HG03457 (cell line): ENCODE data around the gene AKIRIN2.

Experiments used
- ATAC-seq: cut with Tn5 transposase; IDR thresholded peaks from one replicate; pipeline ENCODE4 v1.9.1; 2021; ENCODE audit warnings: moderate number of reproducible peaks; ENCODE audit not compliant: unreplicated experiment

Gene AKIRIN2

DNA sequence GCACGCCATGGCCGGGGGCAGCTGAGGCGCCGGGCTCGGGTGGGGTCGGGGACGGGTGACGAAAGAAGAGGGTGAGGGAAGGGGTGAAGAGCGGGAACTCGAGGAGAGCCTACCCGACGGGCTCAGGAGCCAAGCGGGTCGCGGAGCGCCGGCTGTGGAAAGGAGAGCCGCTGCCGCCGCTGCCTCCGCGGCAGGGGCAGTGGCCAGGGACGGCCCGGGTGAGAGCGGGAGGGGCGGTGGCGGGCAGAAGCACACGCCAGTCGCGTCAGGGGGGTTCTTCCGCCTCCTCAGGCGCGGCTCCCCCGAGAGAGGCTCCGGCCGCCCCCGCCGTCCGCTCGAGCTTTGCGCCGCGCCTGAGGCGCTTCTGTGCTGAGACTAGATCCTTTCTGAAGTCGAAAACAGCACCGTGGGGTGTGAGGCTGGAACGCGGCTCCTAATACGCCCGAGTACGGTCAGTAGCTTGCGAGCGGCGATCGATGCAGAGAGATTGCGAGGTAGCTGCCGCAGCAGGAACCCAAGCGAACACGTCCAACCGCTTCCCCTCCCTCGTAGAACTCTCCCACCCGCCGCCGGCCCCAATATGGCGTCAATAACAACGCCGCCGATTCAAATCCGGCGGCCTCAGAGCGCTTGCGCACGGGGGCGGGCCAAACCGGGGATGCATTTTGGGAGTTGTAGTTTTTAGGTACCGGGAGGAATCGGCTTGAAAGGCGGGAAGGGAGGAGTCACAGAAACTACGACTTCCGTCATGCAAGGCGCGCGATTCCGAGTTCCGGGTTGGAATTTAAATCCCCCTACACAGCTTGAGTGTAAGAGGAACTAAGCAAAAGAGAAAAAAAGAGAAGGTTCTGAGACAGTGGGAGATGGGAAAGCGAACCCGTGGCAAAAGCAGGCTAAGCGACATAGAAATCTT is at the start of gene AKIRIN2:
TSS of gene AKIRIN2 (minus strand) at position 558 of the 913 bp plus-strand sequence. CDS start at position 9, 549 bp downstream.
- ATAC-seq: peak; percentile 54

DNA sequence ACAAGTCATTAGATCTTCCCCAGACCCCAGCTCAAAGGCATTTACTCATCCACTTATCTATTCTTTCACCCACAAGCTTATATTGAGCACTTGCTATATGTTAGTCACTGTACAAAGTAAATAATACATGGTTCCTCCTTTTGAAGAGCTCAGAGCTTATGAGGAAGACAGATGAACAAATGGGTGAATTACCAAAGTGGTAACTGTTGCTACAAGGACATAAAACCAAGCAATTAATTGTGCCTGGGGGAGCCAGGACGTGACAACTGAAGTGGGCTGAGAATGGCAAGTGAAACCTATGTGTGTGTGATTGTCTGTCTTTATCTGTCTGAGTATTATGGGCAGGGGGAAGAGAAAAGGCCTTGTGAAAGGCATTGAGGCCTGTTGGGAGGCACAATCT is 45.6 kb upstream of the AKIRIN2 start:
- ATAC-seq: no peak

DNA sequence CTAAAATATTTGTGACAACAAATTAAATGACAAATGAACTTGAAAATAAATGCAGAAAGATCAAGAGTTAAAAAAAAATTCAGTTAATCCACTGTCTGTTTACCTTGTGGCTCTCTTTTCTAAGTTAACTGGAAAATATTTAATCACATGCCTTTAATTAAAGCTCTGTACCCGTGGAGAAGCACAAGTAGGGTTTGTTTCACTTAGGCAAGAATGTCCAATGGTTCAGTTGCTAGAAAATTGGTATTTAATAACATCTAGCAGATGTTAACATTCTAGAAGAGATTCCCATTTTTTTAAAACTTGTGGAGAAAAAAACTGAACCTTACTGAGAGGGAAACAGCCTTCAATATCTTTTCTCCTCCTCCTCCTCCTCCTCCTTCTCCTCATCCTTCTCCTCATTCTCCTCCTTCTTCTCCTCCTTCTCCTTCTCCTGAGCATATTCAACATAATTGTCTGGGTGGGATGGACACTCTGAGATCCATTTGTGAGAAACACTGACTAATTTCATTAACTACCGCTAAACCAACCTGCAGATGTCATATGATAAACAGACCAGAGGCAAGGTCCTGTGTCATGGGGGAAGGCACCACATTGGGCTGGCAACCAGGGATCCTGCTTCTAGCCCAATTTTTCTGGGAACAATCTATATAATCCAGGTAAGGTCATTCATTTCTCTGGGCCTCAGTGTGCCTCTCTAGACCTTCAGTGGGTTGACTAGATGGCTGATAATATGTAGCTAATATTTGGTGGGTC is 44.1 kb upstream of the AKIRIN2 start:
- no peak for ATAC-seq

DNA sequence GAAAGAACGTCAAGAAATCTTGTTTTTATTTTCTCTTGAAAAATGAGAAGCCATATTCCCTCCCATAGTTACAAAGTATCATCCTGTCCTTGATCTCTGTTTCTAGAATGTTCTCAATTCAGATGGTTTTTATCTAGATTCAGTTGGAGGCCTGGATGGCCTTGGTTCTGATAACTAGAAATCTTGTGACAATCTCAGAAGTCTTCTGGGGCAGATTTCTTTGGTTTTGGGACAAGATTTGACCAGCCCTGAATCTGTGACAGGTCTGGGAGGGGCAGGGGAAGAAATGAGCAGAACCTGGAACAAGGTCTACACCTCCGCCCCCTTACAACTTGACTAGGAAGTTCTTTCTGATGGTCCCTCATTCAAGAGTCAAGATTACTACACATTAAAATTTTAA is 41.4 kb upstream of the AKIRIN2 start:
- ATAC-seq: no peak

DNA sequence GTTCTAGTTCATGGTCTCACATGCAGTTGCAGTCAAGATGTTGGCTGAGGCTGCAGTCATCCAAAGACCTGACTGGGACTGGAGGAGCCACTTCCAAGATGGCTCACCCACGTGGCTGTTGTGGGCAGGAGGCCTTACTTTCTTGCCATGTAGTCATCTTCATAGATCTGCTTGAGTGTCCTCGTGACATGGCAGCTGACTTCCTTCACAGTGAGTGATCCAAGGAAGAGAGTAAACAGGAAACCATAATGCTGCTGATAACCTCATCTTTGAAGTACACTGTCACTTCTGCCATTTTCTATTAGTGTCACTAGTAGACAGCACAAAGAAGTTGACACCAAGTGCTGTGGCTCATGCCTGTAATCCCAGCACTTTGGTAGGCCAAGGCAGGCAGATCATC is 40.1 kb upstream of the AKIRIN2 start:
- peak; percentile 68 for ATAC-seq

DNA sequence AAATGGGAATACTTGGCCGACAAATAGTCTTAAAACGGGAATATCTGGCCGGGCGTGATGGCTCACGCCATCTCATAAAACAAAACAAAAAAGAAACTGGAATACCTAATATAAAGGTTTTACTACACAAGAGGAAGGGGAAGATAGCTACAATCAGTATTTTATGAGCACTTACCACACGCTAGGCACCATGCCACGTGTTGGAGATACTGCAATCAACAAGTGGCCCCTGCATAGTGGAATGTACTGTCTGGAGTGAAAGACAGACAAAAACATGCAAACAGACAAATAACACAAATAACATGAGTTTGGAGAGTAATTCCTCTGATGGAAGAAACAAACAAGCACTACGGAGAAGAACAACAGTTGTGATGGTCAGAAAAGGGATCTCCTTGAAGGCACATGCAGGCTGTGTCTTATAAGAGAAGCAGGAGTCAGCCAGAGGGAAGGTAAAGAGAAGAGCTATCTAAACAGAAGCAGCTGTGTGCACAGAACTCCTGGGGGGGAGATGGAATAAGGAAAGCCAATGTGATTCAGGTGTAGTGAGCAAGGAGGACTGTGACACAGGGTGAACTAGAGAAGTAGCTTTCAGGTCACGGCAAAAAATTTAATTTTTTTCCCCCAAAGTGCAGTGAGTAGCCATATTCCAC is 39.1 kb upstream of the AKIRIN2 start:
- no peak for ATAC-seq

DNA sequence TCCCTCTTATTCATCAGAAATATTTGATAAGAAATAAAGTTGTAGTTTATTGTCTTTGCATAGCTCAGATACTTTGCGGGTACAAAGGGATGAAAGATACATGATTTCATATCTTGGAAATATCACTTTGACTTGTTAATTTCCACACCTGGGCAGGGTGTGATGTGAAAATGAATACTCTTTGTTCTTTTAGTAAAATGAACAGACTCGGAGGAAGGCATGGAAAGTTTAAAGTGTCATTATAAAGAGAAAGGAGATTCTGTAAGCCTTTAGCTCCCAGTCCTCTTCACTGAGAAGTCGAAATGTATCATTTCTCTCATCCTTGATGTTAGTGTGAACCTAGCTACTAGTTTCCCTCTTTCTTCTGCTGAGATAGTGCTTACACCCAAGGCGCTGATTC is 36.7 kb upstream of the AKIRIN2 start:
- ATAC-seq: no peak

DNA sequence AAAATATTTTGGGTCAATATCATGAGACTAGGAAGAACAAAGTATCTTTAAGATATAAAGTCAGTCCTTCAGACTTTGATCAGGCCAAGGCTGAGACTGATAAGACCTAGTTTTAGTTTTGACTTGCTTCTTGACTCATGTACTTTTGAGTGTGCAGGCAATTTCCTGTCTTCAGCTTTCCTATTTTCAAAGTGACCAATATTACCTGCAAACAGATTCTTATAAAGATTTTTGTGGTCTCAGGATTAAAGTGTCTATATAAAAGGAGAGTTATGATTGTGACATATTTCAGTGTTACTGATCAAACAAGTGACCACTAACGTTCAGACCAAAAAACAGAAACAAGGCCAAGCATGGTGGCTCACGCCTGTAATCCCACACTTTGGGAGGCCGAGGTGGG is 36.0 kb upstream of the AKIRIN2 start:
- no peak for ATAC-seq

DNA sequence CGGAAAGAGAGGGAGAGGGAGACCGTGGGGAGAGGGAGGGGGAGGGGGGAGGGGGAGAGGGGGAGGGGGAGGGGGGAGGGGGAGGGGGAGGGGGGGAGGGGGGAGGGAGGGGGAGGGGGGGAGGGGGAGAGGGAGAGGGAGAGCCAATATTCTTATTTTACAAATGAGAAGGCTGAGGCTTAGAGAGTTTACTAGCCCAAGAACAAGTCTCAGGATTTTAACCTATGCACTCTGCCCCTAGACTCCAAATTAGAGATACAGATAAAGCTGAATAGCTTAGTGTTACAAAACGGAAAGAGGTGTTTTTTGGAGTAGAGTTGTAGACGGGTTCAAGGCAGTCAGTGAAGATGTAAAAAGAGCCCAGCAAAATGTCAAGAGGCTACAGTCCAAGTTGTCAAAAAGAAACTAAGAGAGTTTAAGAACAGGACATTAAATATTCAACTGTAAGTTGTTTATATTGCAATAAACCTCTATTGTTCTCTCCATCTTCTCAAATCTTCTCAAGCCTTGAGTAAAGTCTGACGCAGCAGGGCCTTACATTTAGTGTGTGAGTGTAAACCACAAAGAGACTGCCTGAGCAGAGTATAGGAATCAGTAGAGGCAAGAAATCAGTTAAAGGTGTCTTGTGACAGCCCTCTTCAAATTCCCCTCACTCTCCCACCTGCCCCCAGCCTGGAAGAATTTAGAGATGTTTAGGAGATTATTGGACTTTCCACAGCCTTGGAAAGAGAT is 34.9 kb upstream of the AKIRIN2 start:
- no peak for ATAC-seq

DNA sequence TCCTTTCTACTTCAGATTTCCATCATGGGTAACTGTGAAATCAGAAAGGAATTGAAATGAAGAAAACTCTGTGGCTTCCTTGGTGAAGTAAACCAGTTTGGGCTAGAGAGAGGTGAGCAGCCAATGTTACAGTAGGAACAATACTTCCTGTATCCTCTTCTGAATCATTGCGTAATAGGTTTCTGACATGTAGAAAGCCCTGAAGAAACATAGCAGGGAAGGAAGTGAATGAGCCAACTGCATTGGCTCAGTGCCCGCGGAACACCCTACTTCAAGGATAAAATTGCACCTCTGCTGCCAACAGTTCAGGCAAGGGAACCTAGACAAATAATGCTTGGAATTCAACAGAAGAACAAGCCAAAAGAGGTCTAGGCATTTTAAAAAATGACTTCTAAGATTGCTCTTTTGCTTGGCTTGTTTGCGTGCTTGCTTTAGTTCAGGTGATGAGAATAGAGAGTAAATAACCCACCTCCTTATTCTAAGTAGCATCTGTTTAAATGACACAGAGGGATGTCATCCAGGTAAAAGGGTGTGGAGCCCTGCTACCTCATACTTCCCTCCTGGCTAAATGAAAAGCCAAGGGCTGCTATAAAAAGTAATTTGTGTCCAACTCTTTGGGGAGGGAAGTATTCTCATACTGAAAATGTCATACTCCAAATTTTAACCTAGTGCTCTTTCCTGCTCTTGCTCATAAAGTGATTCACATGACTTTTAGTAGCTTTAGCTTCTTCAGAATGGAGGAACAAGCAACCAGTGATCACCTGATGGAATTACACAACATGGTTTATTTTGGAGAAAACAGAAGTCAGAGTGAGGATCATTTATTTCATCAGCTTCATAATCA is 30.0 kb upstream of the AKIRIN2 start:
- peak; percentile 80 for ATAC-seq

DNA sequence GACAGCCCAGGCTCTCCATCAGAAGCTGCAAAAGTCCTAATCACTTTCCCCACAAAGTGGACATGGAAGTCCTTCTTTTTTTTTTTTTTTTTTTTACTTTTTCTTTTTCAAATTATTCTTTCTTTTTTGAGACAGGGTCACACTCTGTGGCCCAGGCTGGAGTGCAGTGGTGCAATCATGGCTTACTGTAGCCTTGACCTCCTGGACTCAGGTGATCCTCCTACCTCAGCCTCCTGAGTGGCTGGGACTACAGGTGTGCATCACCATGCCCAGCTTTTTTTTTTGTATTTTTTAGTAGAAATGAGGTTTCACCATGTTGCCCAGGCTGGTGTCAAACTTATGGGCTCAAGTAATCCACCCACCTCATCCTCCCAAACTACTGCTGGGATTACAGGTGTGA is 29.0 kb upstream of the AKIRIN2 start:
- ATAC-seq: no peak

DNA sequence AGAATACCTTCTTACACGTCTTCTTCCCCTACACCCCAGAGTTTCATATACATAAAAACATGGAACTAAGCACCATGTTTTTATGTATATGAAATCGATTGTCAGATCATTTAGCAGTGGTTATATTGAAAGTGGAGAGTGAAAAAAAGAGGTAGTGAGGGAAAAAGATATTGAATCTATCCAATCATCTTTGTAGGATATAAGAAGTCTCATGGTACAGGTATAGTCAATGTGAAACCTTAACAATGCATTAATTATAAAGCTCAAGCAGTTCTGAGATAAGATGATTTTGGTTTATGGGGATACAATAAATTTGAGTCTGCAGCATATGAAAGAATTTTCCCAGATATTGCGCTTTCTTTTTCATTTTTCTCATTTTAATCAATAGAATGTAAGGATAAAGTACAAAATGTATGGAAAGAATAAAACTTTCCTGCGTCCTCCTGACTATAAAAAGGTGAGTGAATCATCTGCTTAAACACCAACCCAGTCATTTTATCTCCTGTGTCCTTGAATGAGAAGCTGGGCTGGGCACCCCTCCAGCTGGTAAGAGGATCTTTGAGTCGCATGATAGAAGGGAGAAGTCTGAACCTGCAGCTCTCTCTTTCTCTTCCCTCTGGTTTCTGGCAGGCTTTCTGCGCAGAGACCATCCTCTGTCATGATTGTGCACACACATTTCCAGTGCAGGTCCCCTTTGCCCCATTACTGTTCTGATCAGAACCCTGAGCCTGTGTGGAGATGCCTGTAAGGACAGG is 28.1 kb upstream of the AKIRIN2 start:
- no peak for ATAC-seq

DNA sequence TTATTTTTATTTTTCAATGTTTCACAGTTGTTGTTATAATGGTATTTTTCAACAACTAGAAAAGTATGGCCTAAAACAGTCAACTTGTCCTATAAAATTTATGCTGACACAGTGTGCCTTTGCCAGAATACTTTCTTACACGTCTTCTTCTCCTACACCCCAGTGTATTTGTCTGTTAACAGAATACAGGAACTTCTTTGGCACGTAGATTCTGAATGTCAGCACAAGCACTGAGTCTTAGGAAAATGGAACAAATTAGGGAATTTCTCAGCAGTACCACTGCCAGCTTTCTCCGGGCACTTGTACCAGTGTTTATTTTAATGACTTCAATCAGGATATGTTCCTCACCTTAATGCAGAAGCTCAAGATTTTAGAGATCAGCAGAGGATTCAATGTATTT is 26.7 kb upstream of the AKIRIN2 start:
- no peak for ATAC-seq

DNA sequence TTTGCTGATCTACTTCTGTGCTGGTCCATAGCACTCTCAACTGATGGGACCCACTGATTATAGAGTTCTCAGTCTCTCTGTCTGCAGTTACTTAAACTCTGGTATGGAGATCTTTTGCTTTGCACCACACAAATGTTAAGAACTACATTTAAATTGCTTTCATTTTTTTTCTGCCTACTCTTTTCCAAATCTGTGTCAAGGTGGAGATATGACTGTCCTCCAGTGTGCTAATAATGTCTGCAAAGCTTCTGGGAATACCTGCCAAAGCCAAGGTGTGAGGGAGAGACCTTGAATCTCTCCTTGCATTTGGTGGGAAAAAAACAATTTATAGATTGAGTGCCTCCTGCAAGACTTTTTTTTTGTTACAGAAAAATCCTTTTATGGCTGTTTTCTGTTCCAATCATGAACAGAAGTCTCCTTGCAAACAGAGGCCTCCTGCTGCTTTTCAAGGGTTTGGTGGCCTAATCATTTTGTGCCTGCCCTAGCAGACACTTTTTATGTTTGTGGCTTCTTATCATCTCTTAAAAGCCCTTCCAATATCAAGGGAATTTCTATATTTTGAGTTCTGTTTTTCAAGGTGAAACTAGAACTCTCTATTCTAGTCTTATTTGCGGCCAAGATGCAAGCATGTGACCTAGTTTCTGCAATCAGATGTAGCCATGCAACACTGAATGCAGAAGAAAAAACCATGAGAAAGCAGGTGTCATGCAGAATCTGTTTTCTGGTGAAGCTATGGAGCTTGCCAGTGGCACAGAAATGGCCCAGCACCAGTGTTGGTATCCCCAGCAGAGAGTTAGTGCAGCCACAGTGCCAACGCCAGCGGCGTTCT is 23.2 kb upstream of the AKIRIN2 start:
- peak; percentile 58 for ATAC-seq

DNA sequence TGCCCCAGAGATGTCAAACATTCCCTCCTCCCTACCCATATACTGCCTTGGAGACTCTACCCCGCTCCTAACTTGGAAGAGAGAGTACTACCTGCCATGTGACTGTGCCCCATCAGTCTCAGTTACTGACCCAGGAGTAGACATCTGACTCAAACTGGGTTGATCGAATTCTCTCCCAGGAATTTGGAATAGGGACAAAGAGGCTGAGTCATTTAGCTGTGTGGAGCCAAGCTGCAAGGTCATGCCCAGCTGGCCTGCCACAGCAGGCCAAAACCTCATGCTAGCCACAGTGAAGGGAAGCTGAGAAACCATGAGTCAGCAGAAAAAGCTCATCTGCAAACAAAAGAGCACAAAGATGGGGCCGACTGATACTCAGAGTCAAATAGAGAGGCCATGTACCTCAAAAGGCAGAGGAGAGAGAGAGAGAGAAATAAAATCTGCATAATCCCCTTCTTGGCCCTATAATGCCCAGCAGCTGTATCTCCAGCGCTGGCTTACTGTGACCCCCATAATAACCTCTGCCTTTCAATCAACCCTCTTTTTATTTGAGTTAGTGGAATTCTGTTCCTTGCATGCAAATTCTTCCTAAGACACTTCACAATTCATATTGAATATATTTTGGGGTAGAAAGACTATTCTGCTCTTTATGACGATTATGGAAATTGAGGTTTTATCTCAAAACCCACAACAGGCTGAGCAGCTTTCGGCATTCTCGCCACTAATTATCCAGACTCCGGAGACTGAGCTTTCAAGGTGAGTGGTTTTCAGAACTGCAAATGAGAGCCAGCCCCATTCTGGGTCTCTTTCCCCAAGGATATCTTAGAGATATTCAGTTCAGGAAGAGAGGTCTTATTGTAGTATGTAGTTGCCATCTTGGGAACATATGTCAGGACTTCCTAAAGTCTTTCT is 21.4 kb upstream of the AKIRIN2 start:
- no peak for ATAC-seq

DNA sequence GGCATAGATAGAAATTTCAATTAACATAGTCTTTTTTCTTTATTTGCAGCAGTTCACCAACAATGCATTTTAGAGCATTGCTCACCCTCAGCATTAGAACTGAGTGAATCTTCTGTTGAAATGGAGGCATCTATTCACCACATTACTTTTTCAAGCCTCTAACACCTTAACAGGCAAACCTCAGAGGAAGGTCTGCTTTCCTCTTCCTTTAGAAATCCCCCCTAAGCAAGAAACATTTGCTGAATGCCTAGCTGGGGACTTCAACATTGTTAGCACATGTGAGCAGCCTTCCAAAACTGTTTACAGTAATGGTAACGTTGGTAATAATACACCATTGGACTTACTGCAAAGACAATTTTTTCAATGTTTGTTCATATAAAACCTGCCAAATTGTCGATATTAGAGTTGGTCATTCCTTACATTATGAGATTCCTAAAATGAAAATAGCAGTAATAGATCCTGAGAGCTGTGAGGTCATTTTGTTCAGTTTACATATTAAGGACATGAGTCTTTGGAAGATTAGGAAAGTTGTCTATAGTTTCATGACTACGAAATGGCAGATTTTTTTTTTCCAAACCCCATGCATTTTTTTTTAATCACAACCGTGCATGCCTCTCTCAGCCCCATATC is 20.6 kb upstream of the AKIRIN2 start:
- ATAC-seq: no peak

DNA sequence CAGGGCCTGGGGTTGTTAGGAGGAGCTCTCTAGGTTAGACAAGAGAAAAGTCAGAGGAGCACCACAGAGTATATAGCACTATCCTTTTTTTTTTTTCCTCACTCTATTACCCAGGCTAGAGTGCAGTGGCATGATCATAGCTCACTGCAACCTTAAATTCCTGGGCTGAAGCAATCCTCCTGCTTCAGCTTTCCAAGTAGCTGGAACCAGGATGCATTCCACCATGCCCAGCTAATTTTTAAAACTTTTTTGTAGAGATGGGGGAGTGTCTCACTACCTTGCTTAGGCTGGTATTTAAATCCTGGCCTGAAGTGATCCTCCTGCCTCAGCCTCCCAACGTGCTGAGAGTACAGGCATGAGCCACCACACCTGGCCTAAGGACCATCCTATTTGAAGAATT is 19.3 kb upstream of the AKIRIN2 start:
- ATAC-seq: no peak
